Activated B cell treated with CpG ODN at 0.5 μM for 24 hours (primary cell): Measurements from ENCODE around the gene RBM4. TPM values are rescaled to one million over a fixed set of nuclear protein-coding genes. Genes with fewer than 3 reads are reported as not detected.

Experiments
- ATAC-seq: fragments of 200-7000 bp; cut with Tn5 transposase; one replicate; pipeline ENCODE4 v1.10.0; 2021; ENCODE audit warnings: low read depth, mild to moderate bottlenecking, moderate library complexity
- CTCF ChIA-PET: fragments of 350-600 bp; sonication (Branson Sonifier 250); formaldehyde crosslinking; loops from one replicate; lab custom pipeline; 2021; ENCODE audit warnings: antibody characterized with exemption; lab: Charles Lee
- POLR2A ChIA-PET: fragments of 350-600 bp; sonication (Branson Sonifier 250); formaldehyde crosslinking; loops from one replicate; lab custom pipeline; 2021; ENCODE audit warnings: antibody characterized with exemption; lab: Charles Lee
- DNase-seq: peaks from one replicate; pipeline ENCODE4 v3.0.0; 2022
- H3K27ac Mint-ChIP-seq: one replicate; pipeline ENCODE4 v1.8.0; 2020; ENCODE audit warnings: mixed read lengths
- H3K27me3 Mint-ChIP-seq: one replicate; pipeline ENCODE4 v1.8.0; 2021; ENCODE audit warnings: mixed read lengths
- H3K36me3 Mint-ChIP-seq: one replicate; pipeline ENCODE4 v1.8.0; 2021; ENCODE audit warnings: low read depth, mixed read lengths
- H3K4me1 Mint-ChIP-seq: one replicate; pipeline ENCODE4 v1.8.0; 2021; ENCODE audit warnings: mixed read lengths
- H3K4me3 Mint-ChIP-seq: one replicate; pipeline ENCODE4 v1.8.0; 2020; ENCODE audit warnings: mild to moderate bottlenecking, mixed read lengths
- H3K9me3 Mint-ChIP-seq: one replicate; pipeline ENCODE4 v1.8.0; 2020; ENCODE audit warnings: mixed read lengths
- CTCF ChIP-seq: fragments of 200-600 bp; IDR thresholded peaks from one replicate; pipeline ENCODE4 v1.8.0; 2022; ENCODE audit warnings: antibody characterized with exemption, mild to moderate bottlenecking
- intact Hi-C: fragments of 100-400 bp; cut with micrococcal nuclease; formaldehyde crosslinking; loops from one replicate; pipeline ENCODE4 v1.15.1; 2024
- total RNA-seq: library from RNA; stranded (reverse); gene quantifications from 2 replicates; pipeline ENCODE4 v1.2.3, GENCODE V29; 2022

Gene RBM4
- total RNA-seq, 1 donor from 2014 or later = 197 TPM

GRCh38 chr11:66686801-66687750 is 48.6 kb downstream of the RBM4 start:
- TF ChIP-seq CTCF = no peak
- Mint-ChIP-seq H3K36me3 (no peaks in the 10 kb centered on the region), H3K4me1 (no peaks in the 10 kb centered on the region), H3K4me3 (no peak overlapping the region), H3K27ac (no peak overlapping the region), H3K9me3 (no peaks in the 10 kb centered on the region), H3K27me3 (no peaks in the 10 kb centered on the region)
- CTCF ChIA-PET = no interaction called here
- ATAC-seq = no peak
- POLR2A ChIA-PET = no interaction called here
- intact Hi-C loops = no loop called here
- DNase-seq = no peak

- Mint-ChIP-seq H3K4me1 (no peaks in the 10 kb centered on the region), H3K36me3 (no peaks in the 10 kb centered on the region), H3K4me3 (no peak overlapping the region), H3K27ac (no peak overlapping the region), H3K9me3 (no peaks in the 10 kb centered on the region), H3K27me3 (no peaks in the 10 kb centered on the region)
- intact Hi-C loops = no loop called here
- ChIA-PET POLR2A (no interaction called here), CTCF (no interaction called here)
- ATAC-seq (no peak), DNase-seq (no peak)
- no peak for TF ChIP-seq CTCF
These were observed 49.4 kb downstream of the RBM4 start for GRCh38 chr11:66687831-66688281.

- Mint-ChIP-seq H3K27ac (no peak overlapping the region), H3K27me3 (no peaks in the 10 kb centered on the region)
- POLR2A ChIA-PET = no interaction called here
These were observed 50.3 kb downstream of the RBM4 start for GRCh38 chr11:66688561-66689534.

GRCh38 chr11:66689661-66690590 is 51.4 kb downstream of the RBM4 start:
- Mint-ChIP-seq H3K4me1 (peaks cover 5% of the 10 kb centered on the region), H3K36me3 (no peaks in the 10 kb centered on the region), H3K27me3 (no peaks in the 10 kb centered on the region), H3K9me3 (no peaks in the 10 kb centered on the region), H3K27ac (no peak overlapping the region), H3K4me3 (no peak overlapping the region)
- CTCF ChIA-PET = no interaction called here
- TF ChIP-seq CTCF = no peak
- DNase-seq = no peak
- no peak for ATAC-seq
- intact Hi-C loops = no loop called here
- POLR2A ChIA-PET = no interaction called here

More at GRCh38 chr11:66688561-66689534, 50.3 kb downstream of the RBM4 start:
- Mint-ChIP-seq H3K4me3 (no peak overlapping the region), H3K9me3 (no peaks in the 10 kb centered on the region), H3K4me1 (no peaks in the 10 kb centered on the region), H3K36me3 (no peaks in the 10 kb centered on the region)
- DNase-seq = no peak
- intact Hi-C loops = no loop called here
- TF ChIP-seq CTCF = no peak
- no peak for ATAC-seq
- CTCF ChIA-PET = no interaction called here
